ENCODE measurements around the gene ACVRL1. TPM values are rescaled to one million over a fixed set of nuclear protein-coding genes. Genes with fewer than 3 reads are reported as not detected.

Gene ACVRL1
- total RNA-seq, 2 donors from 2014 or later, result not detected

GRCh38 chr12:51962737-51963136 is 55.4 kb downstream of the ACVRL1 start:
- Mint-ChIP-seq H3K9me3 (no peaks in the 10 kb centered on the region), H3K36me3 (ENCODE audit: insufficient read depth in 2 of 2) (peaks cover 0 to 3% of the 10 kb centered on the region in 2 donors), H3K27me3 (ENCODE audit: low read depth) (no peaks in the 10 kb centered on the region), H3K4me1 (ENCODE audit: low read depth) (peaks cover 24% of the 10 kb centered on the region), H3K27ac (no peak overlapping the region), H3K4me3 (no peak overlapping the region)
- DNase-seq (no peak), ATAC-seq (replicated peaks in 1 of 2) (no peak)

- Mint-ChIP-seq H3K4me1 (ENCODE audit: low read depth) (peaks cover 24% of the 10 kb centered on the region), H3K27ac (no peak overlapping the region), H3K36me3 (ENCODE audit: insufficient read depth in 2 of 2) (peaks cover 0 to 3% of the 10 kb centered on the region in 2 donors), H3K27me3 (ENCODE audit: low read depth) (no peaks in the 10 kb centered on the region), H3K4me3 (no peak overlapping the region), H3K9me3 (no peaks in the 10 kb centered on the region)
- no peak for ATAC-seq (replicated peaks in 1 of 2)
- no peak for DNase-seq
Measured at GRCh38 chr12:51963477-51963876, 56.2 kb downstream of the ACVRL1 start.

- Mint-ChIP-seq H3K9me3 (no peaks in the 10 kb centered on the region), H3K27ac (no peak overlapping the region), H3K4me3 (peak overlapping the region in 1 of 2 donors; percentile 27), H3K27me3 (ENCODE audit: low read depth) (peaks cover 13% of the 10 kb centered on the region), H3K4me1 (ENCODE audit: low read depth) (peaks cover 50% of the 10 kb centered on the region), H3K36me3 (ENCODE audit: insufficient read depth in 2 of 2) (no peaks in the 10 kb centered on the region)
- DNase-seq (no peak), ATAC-seq (replicated peaks in 1 of 2) (no peak)
Measured at GRCh38 chr12:51969643-51970042, 62.3 kb downstream of the ACVRL1 start.

GRCh38 chr12:51970904-51971646 is 63.8 kb downstream of the ACVRL1 start:
- peak overlapping the region; percentile 66 for H3K27ac Mint-ChIP-seq
- no peaks in the 10 kb centered on the region for H3K9me3 Mint-ChIP-seq
- H3K4me1 Mint-ChIP-seq (ENCODE audit: low read depth), result peaks cover 65% of the 10 kb centered on the region
- peaks cover 0 to 5% of the 10 kb centered on the region in 2 donors for H3K36me3 Mint-ChIP-seq (ENCODE audit: insufficient read depth in 2 of 2)
- DNase-seq, result peak; percentile 70 to 71
- peaks cover 13% of the 10 kb centered on the region for H3K27me3 Mint-ChIP-seq (ENCODE audit: low read depth)
- peak overlapping the region; percentile 78 to 80 for H3K4me3 Mint-ChIP-seq
- ATAC-seq (replicated peaks in 1 of 2), result peak; percentile 89 to 92

- H3K27ac Mint-ChIP-seq, result peak overlapping the region; percentile 66
- H3K4me1 Mint-ChIP-seq (ENCODE audit: low read depth), result peaks cover 72% of the 10 kb centered on the region
- peaks cover 3 to 5% of the 10 kb centered on the region in 2 donors for H3K36me3 Mint-ChIP-seq (ENCODE audit: insufficient read depth in 2 of 2)
- H3K9me3 Mint-ChIP-seq, result no peaks in the 10 kb centered on the region
- DNase-seq, result no peak
- ATAC-seq (replicated peaks in 1 of 2), result no peak
- peak overlapping the region; percentile 78 to 80 for H3K4me3 Mint-ChIP-seq
- peaks cover 13% of the 10 kb centered on the region for H3K27me3 Mint-ChIP-seq (ENCODE audit: low read depth)
Measured at GRCh38 chr12:51971679-51972421, 64.5 kb downstream of the ACVRL1 start.

GRCh38 chr12:51972422-51972812 is 65.1 kb downstream of the ACVRL1 start:
- DNase-seq (no peak), ATAC-seq (replicated peaks in 1 of 2) (no peak)
- no peaks in the 10 kb centered on the region for H3K9me3 Mint-ChIP-seq
- peak overlapping the region; percentile 53 to 69 for H3K4me3 Mint-ChIP-seq
- H3K27me3 Mint-ChIP-seq (ENCODE audit: low read depth), result peaks cover 13% of the 10 kb centered on the region
- H3K36me3 Mint-ChIP-seq (ENCODE audit: insufficient read depth in 2 of 2), result peaks cover 4 to 5% of the 10 kb centered on the region in 2 donors
- peaks cover 73% of the 10 kb centered on the region for H3K4me1 Mint-ChIP-seq (ENCODE audit: low read depth)
- no peak overlapping the region for H3K27ac Mint-ChIP-seq

GRCh38 chr12:51972849-51973273 is 65.6 kb downstream of the ACVRL1 start:
- peak; percentile 68 to 74 for DNase-seq
- Mint-ChIP-seq H3K27ac (no peak overlapping the region), H3K36me3 (ENCODE audit: insufficient read depth in 2 of 2) (peaks cover 4 to 8% of the 10 kb centered on the region in 2 donors), H3K4me3 (peak overlapping the region; percentile 53 to 69), H3K4me1 (ENCODE audit: low read depth) (peaks cover 73% of the 10 kb centered on the region), H3K27me3 (ENCODE audit: low read depth) (peaks cover 13% of the 10 kb centered on the region), H3K9me3 (no peaks in the 10 kb centered on the region)
- ATAC-seq (replicated peaks in 1 of 2), result peak; percentile 64 to 65

Other genes starting within 250 kb of the ACVRL1 start
- under 1 TPM; 0.86 TPM for gene FIGNL2, start 58.8 kb upstream of the ACVRL1 start, total RNA-seq
- gene ANKRD33, start 19.4 kb upstream of the ACVRL1 start, total RNA-seq, result not detected
- gene ACVR1B, start 44.2 kb downstream of the ACVRL1 start, total RNA-seq, result 1 to 10 TPM; 7.2 to 8.4 TPM
- 10 to 100 TPM; 10.0 to 11.1 TPM for gene TAMALIN, start 99.4 kb downstream of the ACVRL1 start, total RNA-seq
- 100 to 1,000 TPM; 113 to 136 TPM for gene NR4A1, start 143.9 kb downstream of the ACVRL1 start, total RNA-seq
- gene ATG101, start 162.5 kb downstream of the ACVRL1 start, total RNA-seq, result 10 to 100 TPM; 52.6 to 53.4 TPM
- gene SMIM41, start 172.2 kb downstream of the ACVRL1 start, total RNA-seq, result not detected

All from activated T-cell treated with anti-CD3 and anti-CD28 coated beads, Interleukin-2, amount 50 U/mL, for 72 hours (primary cell).